D721Med (cell line): Measurements from ENCODE around the gene LRRC25.

Experiments
- DNase-seq: peaks from one replicate; pipeline ENCODE4 v3.0.0; 2011; ENCODE audit warnings: low spot score; ENCODE audit not compliant: insufficient read length
- FAIRE-seq: peaks from 2 replicates; lab custom pipeline; 2011; peaks lifted over from hg19 to GRCh38; lab: Jason Lieb, UNC
- TF ChIP-seq, protein P1 (sequence below): IDR thresholded peaks from 2 replicates; pipeline ENCODE4 v1.5.1; 2012; ENCODE audit warnings: mild to moderate bottlenecking, control low read depth; ENCODE audit not compliant: insufficient read depth; ENCODE audit errors: missing control alignments

Gene LRRC25

DNA sequence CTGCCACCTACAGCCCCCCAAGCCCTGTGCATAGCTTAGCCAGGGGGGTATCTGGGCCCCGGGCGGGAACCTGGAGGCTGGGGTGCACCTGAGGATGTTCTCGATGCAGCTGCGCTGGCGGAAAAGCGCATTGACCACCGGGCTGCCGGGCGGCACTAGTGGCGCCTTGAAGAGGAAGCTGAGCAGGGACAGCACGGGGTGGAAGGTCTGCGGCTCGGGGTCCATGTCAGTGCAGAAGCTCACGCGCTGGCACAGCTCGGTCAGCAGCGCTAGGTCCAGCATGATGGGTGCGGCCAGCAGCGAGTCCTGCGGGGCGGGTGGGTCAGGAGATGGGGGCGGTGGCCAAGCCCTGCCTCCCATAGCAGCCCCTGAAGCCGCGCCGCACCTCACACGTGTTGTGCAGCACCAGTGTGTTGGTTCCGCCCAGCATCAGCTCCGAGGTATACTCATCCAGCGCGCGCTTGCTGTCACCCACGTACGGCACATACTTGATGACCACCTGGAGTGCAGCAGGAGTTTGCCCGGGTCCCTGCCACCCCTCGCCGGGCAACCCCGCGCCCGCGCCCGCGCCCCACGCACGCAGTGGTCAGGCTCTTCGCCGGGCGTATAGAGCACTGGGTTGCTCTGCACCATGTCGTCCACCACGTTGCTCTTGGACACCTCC, 37.9 kb upstream of the LRRC25 start:
- DNase-seq (no peak), FAIRE-seq (no peak)
- TF ChIP-seq, protein P1, sequence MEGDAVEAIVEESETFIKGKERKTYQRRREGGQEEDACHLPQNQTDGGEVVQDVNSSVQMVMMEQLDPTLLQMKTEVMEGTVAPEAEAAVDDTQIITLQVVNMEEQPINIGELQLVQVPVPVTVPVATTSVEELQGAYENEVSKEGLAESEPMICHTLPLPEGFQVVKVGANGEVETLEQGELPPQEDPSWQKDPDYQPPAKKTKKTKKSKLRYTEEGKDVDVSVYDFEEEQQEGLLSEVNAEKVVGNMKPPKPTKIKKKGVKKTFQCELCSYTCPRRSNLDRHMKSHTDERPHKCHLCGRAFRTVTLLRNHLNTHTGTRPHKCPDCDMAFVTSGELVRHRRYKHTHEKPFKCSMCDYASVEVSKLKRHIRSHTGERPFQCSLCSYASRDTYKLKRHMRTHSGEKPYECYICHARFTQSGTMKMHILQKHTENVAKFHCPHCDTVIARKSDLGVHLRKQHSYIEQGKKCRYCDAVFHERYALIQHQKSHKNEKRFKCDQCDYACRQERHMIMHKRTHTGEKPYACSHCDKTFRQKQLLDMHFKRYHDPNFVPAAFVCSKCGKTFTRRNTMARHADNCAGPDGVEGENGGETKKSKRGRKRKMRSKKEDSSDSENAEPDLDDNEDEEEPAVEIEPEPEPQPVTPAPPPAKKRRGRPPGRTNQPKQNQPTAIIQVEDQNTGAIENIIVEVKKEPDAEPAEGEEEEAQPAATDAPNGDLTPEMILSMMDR: no peak

DNA sequence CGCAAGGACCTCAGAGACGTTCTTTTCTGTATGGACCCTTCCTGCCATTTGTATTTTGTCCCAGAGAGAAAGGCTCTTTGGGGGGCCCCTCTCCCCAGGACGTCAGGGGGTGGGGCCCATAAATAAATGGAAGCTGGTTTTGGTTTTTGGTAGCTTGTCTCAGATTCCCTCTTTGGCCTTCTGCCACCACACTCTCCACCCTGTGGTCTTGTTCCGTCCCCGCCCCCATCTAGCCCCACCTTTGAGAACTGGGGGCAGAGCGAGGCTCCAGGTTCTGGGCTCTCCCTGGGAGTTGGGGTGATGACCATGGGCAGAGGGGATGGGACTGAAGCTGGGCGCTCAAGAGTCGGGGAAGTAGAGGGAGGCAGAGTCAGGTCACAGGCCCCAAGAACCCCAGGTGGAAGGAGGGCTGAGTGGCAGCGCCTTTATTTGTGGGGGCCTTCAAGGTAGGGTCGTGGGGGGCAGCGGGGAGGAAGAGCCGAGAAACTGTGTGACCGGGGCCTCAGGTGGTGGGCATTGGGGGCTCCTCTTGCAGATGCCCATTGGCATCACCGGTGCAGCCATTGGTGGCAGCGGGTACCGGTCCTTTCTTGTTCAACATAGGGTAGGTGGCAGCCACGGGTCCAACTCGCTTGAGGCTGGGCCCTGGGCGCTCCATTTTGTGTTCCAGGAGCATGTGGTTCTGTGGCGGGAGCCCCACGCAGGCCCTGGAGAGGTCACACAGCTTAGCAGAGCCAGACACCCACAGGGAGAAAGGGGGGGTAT, 37.2 kb upstream of the LRRC25 start:
- FAIRE-seq (no peak), DNase-seq (no peak)
- TF ChIP-seq, protein P1: no peak

DNA sequence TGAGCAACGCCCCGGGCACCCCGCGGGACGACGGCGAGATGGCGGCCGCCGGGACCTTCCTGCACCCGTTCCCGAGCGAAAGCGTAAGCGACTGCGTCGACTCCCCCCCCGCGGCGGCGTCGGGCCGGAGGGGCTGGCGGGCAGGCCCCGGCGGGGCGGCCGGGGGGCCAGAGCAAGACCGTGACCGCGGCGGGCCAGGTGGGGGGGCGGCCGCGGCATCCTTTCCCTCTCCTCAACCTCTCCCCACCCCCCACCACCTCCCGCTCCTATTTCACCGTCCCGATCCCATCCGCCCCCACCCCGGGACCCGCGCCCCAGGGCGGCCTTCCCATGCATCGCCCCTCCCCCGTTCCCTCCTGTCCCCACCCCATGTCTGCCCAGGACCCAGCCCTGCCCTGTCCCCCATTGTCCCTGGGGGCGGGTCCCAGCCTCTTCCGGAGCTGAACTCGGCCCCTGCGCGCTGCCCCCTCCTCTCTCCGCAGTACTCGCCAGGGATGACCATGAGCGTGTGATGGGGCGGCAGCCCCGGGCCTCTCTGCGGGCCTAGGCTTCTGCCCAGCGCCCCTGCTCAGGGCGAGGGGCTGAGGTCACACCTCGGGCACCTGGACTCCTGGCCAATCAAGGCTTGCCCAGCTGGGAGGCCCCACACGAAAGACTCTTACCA, 36.4 kb upstream of the LRRC25 start:
- no peak for FAIRE-seq
- TF ChIP-seq, protein P1: no peak
- no peak for DNase-seq

GRCh38 chr19:18433015-18433691, 35.7 kb upstream of the LRRC25 start:
- DNase-seq (no peak), FAIRE-seq (no peak)
- TF ChIP-seq, protein P1: no peak

GRCh38 chr19:18432275-18433014, 35.0 kb upstream of the LRRC25 start:
- no peak for FAIRE-seq
- DNase-seq: no peak

More at GRCh38 chr19:18432275-18433014, 35.0 kb upstream of the LRRC25 start:
- TF ChIP-seq, protein P1: no peak
